Dedifferentiated amniotic fluid mesenchymal stem cell (primary cell): ENCODE measurements around the gene SLX1B.
"Not testable (repeated sequence)": the region's sequence is repeated elsewhere in the genome, so short reads cannot be mapped to it uniquely, and the experiment has no call there.

ENCODE experiments used
- DNase-seq: peaks from one replicate; pipeline ENCODE4 v3.0.0-alpha.2; 2016; ENCODE audit errors: extremely low spot score

The SLX1B gene

DNA sequence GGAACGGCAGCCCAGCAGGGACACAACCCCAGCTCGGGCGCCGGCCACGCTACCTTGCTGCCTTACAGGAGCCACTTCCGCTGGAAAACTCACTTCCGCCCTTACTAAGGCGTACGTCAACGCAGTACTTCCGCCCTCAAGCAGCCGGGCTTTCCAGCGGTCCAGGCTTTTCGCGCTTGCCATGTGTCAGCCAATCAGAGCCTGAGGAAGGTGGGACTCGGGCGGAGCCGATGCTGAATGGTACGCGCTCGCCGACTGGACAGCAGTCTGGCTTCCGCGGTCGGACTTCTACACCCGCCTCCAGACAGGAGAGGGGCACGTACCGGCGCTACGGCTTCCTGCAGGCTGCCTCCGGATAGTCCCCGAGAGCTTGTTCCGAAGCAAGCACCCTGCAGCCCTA is at the start of gene SLX1B, which contains the start of gene BOLA2:
Gene SLX1B (plus strand): TSS at position 265 of the 400 bp plus-strand sequence.
Gene BOLA2 (minus strand): TSS at position 83 of the 400 bp plus-strand sequence. CDS start 98 bp downstream, outside the sequence.
- not testable (repeated sequence) for DNase-seq

DNA sequence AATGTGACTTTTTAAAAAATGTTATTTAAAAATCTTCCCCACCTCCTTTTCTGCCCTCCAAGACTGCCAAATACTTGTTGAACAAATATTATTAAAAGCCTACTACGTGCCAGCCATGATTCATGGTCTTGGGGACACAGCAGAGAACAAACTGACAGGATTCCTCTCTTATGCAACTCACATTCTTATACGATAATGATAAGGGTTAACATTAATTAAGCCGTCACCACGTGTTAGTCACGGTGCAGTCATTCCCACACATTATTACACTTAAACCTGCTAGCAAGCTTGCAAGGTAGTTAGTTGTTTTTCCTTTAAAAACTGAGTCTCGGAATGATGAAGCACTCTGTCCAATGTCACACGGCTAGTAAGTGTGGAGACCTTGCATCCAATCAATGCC is 49.1 kb upstream of the SLX1B start:
- not testable (repeated sequence) for DNase-seq

GRCh38 chr16:29423587-29423986 is 30.7 kb upstream of the SLX1B start:
- not testable (repeated sequence) for DNase-seq

DNA sequence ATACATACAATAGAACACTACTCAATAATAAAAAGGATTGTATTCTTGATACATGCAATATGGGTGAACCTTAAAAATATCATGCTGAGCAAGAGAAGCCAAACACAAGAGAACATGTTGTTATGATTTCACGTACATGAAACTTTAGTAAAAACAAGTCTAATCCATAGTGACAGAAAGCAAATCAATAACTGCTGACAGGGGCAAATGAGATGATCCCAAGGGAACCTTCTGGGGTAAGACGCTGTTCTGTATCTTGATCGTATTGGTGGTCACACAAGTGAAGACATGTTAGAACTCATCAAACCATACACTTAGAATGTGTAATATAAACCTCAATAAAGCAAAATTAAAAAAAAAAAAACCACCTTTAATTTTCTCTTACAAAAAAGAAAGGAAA is 28.9 kb upstream of the SLX1B start:
- DNase-seq = not testable (repeated sequence)

GRCh38 chr16:29453754-29454153 is 579 bp upstream of the SLX1B start:
- DNase-seq = not testable (repeated sequence)

DNA sequence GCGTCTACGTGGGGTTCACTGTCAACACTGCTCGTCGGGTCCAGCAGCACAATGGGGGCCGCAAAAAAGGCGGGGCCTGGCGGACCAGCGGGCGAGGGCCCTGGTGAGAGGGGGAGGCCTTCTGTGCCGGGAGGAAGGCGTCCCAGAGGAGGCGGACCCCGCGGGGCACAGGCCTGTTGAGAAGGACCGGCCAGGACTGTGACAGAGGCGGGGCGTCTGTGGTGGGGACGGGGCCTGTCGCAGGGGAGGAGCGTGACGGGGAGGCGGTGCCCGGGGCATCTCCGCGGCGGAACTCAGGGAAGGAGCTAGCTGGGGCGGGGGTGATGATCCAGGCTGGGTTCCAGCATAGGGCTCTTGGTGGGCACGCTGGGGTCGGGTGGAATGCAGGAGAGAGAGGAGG is 495 bp downstream of the SLX1B start:
- DNase-seq = not testable (repeated sequence)

- DNase-seq = not testable (repeated sequence)
These were observed 3.3 kb downstream of the SLX1B start for GRCh38 chr16:29457660-29458059.

- not testable (repeated sequence) for DNase-seq
These were observed 5.6 kb downstream of the SLX1B start, which contains the start of gene SULT1A4 for GRCh38 chr16:29459706-29460646. SULT1A4 (plus strand) TSS chr16:29459913; CDS start chr16:29461386, 1,473 bp downstream.

- DNase-seq = not testable (repeated sequence)
These were observed 6.3 kb downstream of the SLX1B start for GRCh38 chr16:29460647-29461030.

- DNase-seq = not testable (repeated sequence)
These were observed 11.9 kb downstream of the SLX1B start for GRCh38 chr16:29465985-29466824.

DNA sequence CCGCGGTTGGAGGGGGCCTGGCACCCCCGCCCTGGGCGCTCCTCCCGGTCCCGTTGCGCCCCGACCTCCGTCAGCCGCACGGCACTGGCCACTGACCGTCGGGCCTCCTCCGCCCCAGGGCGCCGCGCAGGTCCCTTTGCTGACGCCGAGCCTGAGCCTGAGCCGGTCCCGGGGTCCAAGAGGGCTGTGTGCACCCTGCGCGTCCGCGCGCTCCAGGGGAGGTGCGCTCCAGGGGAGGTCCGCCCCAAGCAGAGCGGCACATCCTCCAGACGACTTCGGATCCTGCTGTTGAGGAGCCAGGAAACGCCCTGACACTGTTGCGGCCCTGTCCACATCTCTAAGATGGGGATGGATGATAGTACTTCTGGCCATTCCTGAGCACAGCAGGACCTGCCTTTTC is 12.6 kb downstream of the SLX1B start:
- DNase-seq = not testable (repeated sequence)

DNA sequence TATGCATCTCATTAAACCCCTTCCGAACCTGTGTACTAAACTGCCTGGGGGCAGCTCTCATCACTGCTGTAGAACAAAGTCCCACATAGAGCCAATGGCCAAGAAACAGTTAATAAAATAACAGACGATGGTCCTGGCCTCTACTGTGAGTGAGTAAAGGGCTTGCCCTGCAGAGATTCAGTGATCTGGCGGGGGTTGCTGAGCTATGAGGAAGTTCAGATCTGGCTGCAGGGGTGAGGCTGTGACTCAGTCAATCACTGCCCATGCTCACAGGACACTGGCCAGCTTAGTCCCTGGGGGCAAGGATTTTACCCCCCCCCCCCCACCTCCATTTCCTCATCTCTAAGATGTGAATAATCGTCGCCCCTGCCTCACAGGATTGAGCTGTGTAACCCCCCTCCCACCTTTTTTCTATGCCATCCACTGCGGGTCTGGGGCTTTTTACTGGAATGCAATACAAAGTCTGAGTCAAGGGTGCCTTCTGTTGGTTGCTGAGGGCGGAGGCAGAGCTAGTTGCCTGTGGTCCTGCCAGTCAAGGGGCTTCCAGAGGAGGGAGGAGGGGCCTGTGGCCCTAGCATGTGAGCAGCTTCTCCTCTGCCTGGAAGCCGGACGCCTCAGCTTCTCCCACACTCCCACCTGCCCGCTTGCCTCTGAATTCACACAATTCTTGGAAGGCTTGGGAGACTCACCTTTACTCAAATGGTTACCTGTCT is 13.5 kb downstream of the SLX1B start:
- not testable (repeated sequence) for DNase-seq

DNA sequence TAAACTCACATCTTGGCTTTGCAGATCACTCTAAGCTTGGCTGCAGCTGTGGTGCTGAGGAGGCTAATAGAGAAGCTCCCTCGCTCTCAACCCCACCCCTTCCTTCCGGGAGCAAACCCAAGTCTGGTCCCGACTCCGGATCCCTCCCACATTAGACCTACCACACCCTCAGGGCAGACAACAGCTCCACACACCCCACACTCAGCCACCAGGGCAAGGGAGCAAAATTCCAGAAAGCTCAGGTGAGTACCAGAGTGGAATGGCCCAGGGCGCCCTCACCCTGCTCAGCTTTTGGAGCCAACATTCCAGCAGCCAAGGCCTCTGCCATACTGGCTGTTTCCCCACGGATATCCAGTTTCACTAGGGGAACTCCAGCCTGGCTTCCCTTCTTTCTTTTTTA is 15.3 kb downstream of the SLX1B start:
- DNase-seq = not testable (repeated sequence)

DNA sequence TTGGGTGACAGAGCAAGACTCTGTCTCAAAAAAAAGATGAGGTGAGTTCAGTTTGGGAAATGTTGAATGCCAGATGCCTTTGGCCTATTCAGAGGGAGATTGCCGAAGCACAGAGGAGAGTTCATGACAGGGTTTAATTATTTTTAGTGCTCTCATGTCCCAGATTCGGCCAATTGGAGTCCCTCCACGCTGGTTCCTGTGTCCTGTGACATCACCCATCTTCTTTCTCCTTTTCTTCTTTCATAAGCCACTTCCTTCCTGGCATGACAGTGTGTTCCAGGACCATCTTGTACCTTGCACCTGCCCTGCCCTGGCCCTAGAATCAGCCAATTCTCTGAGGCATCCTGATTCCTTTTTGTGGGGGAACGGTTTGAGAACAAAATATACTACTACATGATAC is 17.7 kb downstream of the SLX1B start:
- not testable (repeated sequence) for DNase-seq

DNA sequence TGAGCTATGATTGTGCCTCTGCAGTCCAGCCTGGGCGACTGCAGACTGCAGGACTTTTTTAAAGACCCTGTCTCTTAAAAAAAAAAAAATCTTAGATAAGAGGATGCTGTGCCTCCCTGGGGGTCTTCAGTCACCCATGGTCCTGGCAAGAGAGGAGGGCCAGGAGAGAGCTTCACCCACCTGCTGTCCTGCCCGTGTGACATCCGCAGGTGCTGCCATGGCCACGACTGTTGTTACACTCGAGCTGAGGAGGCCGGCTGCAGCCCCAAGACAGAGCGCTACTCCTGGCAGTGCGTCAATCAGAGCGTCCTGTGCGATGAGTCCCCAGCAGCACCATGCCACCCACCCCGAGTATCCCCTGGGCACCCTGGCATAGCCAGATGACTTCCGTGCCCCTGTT is 27.9 kb downstream of the SLX1B start:
- not testable (repeated sequence) for DNase-seq

GRCh38 chr16:29506308-29506707 is 52.0 kb downstream of the SLX1B start, which contains the start of gene NPIPB12:
NPIPB12 (minus strand) TSS chr16:29506408.
- DNase-seq = not testable (repeated sequence)
